ENCODE results near the gene TBP. TPM values are rescaled to one million over a fixed set of nuclear protein-coding genes. Genes with fewer than 3 reads are reported as not detected.

TBP gene
- total and polyA plus RNA-seq, 2 of the 13 experiments (the other 11 are each of a cell fraction or from before 2014, with no cell fraction given): 21.7 to 28.1 TPM

DNA sequence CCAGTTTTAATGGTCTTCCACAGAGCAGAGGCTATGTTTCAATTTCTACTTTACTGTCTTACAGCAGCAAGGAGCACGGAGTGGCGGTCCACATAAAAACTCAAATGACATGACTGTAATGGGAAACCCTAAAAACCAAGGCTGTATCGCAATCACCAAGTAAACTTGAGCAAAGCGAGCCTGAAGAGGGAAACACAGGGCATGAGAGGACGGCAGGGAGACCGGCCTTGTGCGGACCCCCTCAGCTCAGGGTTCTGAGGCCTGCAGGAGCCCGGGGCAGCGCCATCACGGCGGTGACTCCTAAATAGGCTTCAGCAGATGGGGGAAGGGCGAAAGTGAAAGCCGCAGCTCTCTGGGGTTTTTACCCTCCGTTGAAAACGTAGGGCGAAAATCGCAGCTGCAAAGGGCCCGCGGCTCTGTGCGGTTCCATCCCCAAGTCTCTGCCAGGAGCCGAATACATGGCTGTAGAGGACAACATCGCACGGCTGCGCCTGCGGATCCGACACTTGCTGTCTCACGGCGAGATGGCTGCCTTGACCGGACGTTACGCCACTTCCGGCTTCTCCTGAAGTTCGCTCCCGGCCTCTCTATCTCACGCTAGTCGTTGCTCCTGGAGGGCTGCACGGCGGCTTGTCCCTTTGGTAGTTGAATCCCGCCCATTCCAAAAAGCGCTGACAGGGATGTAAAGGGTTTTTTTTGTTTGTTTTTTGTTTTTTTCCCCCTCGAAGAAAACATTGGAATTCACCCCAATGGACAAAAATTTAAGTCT is 1.2 kb upstream of the TBP start, which contains the start of gene PSMB1 (continued):
- TF ChIP-seq ZBED4 (CRISPR knock-in tag; IDR thresholded peaks at IDR 0.05; ENCODE audit: borderline replicate concordance) (peak; percentile 36; the same call in 1 of the 2 replicates), ZNF496 (CRISPR knock-in tag; IDR thresholded peaks at IDR 0.05; ENCODE audit: insufficient replicate concordance) (no peak), SYNCRIP (IDR thresholded peaks at IDR 0.05; ENCODE audit: insufficient read depth, low read depth, low read length) (no peak), FOXM1 (CRISPR knock-in tag; IDR thresholded peaks at IDR 0.05) (no peak), PHF5A (CRISPR knock-in tag; IDR thresholded peaks at IDR 0.05; ENCODE audit: low read depth, unreplicated experiment) (peak; percentile 78)
- TF ChIP-seq, protein P1, sequence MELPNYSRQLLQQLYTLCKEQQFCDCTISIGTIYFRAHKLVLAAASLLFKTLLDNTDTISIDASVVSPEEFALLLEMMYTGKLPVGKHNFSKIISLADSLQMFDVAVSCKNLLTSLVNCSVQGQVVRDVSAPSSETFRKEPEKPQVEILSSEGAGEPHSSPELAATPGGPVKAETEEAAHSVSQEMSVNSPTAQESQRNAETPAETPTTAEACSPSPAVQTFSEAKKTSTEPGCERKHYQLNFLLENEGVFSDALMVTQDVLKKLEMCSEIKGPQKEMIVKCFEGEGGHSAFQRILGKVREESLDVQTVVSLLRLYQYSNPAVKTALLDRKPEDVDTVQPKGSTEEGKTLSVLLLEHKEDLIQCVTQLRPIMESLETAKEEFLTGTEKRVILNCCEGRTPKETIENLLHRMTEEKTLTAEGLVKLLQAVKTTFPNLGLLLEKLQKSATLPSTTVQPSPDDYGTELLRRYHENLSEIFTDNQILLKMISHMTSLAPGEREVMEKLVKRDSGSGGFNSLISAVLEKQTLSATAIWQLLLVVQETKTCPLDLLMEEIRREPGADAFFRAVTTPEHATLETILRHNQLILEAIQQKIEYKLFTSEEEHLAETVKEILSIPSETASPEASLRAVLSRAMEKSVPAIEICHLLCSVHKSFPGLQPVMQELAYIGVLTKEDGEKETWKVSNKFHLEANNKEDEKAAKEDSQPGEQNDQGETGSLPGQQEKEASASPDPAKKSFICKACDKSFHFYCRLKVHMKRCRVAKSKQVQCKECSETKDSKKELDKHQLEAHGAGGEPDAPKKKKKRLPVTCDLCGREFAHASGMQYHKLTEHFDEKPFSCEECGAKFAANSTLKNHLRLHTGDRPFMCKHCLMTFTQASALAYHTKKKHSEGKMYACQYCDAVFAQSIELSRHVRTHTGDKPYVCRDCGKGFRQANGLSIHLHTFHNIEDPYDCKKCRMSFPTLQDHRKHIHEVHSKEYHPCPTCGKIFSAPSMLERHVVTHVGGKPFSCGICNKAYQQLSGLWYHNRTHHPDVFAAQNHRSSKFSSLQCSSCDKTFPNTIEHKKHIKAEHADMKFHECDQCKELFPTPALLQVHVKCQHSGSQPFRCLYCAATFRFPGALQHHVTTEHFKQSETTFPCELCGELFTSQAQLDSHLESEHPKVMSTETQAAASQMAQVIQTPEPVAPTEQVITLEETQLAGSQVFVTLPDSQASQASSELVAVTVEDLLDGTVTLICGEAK (IDR thresholded peaks at IDR 0.05): peak; percentile 68
- TF ChIP-seq, protein P1 (CRISPR knock-in tag; IDR thresholded peaks at IDR 0.05): peak; percentile 89
- TF ChIP-seq, protein P2, sequence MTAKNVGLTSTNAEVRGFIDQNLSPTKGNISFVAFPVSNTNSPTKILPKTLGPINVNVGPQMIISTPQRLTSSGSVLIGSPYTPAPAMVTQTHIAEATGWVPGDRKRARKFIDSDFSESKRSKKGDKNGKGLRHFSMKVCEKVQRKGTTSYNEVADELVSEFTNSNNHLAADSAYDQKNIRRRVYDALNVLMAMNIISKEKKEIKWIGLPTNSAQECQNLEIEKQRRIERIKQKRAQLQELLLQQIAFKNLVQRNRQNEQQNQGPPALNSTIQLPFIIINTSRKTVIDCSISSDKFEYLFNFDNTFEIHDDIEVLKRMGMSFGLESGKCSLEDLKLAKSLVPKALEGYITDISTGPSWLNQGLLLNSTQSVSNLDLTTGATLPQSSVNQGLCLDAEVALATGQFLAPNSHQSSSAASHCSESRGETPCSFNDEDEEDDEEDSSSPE (CRISPR knock-in tag; IDR thresholded peaks at IDR 0.05): peak; percentile 33; the same call in 1 of the 2 replicates
- TF ChIP-seq, protein P3, sequence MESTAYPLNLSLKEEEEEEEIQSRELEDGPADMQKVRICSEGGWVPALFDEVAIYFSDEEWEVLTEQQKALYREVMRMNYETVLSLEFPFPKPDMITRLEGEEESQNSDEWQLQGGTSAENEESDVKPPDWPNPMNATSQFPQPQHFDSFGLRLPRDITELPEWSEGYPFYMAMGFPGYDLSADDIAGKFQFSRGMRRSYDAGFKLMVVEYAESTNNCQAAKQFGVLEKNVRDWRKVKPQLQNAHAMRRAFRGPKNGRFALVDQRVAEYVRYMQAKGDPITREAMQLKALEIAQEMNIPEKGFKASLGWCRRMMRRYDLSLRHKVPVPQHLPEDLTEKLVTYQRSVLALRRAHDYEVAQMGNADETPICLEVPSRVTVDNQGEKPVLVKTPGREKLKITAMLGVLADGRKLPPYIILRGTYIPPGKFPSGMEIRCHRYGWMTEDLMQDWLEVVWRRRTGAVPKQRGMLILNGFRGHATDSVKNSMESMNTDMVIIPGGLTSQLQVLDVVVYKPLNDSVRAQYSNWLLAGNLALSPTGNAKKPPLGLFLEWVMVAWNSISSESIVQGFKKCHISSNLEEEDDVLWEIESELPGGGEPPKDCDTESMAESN (CRISPR knock-in tag; conservative IDR thresholded peaks at IDR 0.05): peak; percentile 80

Data from HepG2 (cell line).